Retina (tissue), 1 donor: ENCODE results near the gene FRAS1.

Source experiments
- DNase-seq: peaks from one replicate; pipeline ENCODE4 v3.0.0-alpha.2; 2016

The FRAS1 gene

DNA sequence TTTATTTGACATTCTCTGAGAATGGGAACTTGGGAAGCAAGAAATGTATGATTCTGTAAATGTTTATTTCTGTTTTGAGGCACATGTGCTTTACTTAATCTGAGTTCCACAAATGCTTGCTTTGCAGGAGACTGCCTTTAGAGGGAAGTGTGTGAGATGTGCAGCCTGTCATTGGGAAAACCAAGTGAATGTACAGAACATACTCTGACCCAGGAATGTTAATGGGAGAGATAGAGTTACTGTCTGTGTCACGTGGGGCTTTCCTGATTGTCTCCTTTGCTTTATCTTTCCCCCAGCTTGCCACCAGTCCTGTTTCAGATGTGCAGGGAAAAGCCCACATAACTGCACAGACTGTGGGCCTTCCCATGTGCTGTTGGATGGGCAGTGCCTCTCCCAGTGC is 275.9 kb downstream of the FRAS1 start:
- DNase-seq, result no peak

DNA sequence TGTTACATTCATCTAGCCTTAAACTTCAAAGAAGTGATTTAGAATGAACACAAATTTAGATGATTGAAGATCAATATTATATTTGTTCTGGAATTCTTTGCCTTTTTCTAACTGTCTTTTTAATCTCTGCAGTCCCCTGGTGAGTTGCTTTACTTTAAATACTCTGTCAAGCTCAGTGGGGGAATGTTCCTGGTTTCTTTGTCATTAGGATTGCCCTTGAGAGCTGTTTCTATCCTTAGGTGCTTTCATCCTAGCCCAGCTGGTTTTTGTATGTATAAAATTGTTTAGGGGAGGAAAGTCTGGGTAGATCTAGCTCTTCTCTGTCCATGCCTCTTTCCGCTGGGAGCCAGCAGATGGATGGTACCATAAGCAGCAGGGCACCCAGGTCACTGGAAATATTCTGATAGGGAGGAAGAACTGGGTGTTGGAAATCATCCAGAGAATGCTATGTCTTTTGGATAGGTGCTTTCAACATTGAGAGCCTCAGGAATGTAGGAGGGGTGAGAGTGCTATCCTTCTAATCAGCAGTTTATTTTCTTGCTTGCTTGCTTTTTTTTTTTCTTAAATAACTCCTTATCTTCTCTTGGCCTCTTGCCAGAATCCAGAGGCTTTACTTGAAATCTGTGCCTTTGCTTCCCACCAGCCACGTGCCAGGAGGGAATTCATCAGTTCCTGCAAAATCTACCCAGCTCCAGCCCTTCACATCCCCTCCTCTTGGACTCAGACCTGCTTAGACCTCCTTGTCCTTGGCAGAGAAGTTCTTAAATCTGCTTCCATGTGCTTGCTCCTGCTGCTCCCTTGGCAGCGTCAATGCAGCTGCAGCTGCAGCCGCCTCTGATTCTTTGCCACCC is 279.2 kb downstream of the FRAS1 start:
- no peak for DNase-seq

DNA sequence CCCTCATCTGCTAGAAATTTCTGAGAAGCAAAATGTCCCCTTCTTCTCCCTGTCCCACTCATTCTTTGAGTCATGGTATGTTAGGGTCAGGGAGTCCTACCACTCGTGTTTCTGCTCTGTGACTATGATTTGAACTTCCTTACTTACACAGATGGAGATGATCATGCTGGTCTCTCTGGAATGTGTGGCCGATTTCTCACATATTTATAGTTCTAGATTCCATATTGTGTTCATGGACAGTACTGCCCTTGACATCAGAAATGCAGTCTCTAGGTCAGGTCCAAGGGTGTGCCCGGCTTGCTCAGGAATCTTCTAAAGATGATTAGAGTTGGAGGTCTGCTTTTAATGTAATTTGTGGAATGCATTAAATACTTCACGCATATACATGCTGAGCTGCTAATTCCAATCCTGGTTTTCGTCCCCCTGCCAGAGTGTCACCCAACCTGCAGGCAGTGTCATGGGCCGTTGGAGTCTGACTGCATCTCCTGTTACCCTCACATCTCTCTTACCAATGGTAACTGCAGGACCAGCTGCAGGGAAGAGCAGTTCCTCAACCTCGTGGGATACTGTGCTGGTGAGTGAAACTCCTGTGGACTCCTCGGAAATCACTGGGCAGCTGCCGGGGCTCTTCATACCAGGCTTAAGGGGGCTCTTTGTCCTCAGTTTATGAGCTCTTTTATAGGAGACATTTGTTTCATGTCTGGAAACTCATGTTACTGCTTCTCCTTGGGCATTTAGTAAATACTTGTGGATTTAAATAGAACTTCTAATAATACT is 280.3 kb downstream of the FRAS1 start:
- no peak for DNase-seq

DNA sequence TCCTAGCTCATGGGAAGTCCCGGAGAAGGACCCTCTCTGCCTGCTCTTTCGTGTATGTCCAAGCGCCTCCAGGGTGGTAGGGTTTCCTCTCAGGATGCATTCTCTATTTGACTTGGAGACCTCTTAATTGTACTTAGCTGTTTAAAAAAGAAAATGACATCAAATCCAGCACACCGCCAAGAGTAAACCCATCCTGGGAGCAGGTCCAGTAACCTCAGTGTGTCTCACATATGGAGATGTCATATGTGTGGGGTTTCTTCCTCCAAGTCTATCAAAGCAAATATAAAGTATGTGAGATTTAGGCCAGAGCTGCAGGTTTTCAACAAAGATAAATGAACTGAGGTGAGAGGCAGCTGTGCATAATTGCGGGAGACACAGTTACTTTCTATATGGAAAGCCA is 285.0 kb downstream of the FRAS1 start:
- no peak for DNase-seq

DNA sequence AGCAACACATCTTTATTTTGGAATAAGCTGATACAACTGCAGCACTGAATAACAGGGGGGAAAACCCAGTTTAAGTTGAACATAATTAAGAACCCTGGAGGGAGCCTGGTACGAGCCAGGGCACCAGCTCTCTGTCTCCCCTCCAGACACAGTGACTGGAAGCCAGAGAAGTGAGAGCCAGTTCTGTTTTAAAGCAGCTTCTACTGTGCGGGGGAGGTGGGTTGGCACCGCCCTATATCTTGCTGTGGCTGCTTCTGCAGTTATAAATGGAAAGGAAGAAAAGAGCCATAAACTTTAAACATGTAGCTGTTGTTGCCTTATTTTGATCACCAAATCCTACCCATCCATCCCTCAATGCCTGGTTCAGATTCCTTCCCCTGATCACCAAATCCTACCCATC is 286.6 kb downstream of the FRAS1 start:
- DNase-seq, result no peak

DNA sequence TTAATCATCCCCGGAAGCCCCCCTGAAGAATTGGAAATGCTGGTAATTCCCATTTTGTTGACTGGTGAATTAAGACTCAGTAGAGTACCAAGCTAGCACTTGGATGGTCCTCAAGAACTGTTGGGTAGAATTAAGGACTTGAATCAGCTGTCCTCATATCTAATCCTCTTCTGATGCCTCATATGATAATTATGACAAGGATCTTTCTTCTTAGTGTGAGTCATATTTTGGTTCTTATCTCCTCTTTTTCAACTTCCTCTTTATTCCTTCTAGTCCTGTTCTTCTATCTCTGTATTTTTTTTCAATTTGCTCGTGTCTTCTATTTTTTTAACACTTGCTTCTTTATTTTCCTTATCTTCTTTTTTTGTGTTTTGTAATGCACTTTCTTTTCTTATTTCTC is 288.1 kb downstream of the FRAS1 start:
- DNase-seq, result no peak

DNA sequence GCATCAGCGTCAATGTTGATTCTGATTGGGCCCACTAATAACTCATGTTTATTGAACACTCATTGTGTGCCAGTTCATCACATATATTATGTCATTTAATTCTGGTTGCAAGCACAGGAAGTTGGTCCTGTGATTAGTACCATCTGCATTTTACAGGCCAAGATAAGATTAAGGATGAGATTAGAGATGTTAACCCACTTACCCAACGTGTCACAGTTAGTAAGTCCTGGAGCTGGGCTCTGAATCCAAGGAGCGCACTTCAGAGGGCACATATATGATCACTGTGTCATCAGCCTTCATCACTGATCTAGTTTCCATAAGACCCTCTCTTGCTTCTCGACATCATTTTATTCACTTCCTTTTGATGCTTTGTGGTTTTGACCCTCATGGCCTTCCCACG is 289.1 kb downstream of the FRAS1 start:
- DNase-seq, result no peak

DNA sequence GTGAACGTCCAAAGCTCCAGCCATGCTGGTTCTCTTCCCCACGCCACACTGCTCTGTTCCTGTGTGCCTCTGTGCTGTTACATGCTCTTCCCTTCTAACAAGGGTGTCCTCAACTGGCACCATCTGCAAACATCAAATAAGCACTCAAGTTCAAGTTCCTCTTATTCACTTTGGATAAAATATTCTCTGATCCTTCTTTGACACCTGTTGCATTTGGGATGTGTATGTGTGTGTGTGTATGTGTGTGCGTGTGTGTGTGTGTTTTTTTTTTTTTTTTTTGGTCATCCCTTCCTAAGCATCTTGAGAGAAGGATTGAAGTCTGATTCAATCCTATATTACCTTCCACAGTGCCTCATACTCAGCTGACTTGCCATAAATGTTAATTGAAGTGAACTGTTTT is 290.4 kb downstream of the FRAS1 start:
- no peak for DNase-seq

DNA sequence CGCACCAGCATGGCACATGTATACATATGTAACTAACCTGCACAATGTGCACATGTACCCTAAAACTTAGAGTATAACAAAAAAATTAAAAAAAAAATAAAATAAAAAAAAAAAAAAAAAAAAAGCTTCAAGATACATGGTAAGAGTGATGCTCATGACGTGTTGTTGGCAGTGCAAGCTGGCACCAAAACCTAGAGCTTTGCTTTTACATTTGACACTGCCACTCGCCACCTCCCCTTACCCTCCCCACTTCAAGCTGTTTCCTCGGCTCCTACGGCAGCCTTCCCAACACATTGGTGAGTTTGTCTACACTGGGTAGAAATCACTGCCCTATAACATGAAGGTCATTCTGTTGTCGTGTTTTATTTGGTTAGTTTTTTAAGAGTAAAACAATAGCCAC is 296.8 kb downstream of the FRAS1 start:
- DNase-seq, result no peak

DNA sequence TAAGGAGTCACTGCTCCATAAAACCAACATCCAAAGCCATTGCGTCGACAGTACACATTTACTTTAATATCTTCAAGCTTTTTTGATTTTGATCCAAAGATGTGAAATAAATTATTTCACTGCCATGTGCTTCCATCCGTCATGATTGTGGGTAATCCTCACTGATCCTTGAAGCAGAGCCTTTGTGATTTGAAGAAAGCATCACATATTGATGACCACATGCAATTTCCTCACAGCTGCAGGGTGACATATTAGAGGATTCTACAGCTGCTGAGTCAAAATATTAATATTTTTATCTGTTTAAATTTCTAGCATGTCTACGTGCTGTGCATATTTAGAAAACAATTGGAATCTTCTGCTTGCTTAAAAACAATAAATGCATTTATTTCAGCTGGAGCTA is 297.7 kb downstream of the FRAS1 start:
- DNase-seq, result no peak

DNA sequence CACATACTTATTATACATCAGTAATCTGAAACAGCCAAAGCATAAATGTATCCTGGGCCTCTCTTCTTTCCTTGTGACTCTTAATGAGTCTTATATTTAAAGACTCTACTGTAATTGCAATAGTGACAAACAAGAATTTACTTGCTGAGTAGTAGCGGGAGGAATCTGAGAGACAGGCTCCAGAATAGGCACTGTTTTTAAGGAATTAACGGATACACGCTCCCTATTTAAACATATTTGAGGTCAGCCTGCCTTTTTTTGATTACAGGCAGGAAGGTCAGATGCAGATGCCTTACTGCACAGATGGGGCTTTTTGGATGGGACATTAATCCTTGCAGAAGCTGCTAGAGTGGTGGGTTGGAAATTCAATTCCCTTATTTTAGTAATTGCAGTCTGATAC is 298.2 kb downstream of the FRAS1 start:
- DNase-seq, result no peak

DNA sequence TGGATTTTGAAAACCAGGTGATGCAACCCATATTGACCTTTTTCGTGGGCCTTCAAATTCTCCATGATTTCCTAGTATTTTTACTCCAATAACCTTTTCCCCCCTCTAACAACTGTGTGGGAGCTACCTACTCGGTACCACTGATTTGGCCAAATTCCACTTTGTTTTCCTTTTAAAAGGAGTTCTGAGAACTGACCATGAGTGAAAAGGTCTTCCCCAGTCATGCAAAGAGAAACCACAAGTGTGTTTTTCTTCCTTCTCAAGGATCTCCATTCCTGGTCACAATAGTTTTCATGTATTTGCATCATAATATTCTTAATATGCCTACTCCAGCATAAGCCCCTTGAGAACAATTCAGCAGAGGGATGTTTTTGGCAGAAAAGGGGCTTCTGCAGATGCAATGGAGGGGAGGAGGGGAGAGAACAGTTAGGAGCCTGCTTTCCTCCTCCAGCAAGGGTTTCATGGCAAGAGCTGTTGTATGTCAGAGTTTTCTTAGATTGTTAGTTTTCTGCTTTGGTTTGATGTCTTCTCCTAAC is 299.2 kb downstream of the FRAS1 start:
- DNase-seq, result no peak

DNA sequence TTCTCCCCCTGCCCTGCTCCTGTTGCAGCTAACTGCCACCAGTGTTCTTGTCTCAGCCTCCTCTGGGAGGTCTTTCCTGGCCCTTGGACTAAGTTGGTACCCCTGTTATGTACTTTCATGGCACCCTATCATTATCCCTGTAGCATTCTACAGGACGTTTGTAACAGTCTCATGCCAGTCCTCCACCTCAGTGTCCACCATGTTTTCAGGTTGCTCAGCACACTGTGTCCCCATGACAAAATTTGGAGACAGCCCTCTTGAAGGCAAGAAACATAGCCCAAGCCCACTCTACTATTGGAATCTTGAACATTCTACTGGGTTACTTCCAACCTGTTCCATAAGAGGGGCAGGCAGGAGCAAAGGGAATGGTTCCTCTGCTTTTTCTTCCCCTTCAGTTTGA is 300.0 kb downstream of the FRAS1 start:
- DNase-seq, result no peak

DNA sequence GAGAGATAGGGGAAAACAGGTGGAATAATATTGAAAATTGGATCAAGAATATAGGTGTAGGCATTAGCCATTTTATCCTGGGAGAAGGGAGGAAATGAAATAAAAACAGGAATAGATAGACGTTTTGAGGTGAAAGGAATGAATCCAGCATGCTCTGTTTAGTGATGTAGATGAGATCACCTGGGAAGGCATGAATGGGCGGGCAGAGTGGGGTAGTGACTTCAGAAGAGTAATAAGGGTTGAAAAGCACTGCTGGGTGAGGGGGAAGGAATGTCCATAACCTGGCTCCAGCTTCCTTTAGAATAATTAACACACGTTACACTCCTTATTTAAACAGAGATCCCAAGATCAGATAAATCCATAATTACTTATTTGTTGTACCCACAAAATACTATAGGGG is 303.3 kb downstream of the FRAS1 start:
- no peak for DNase-seq

DNA sequence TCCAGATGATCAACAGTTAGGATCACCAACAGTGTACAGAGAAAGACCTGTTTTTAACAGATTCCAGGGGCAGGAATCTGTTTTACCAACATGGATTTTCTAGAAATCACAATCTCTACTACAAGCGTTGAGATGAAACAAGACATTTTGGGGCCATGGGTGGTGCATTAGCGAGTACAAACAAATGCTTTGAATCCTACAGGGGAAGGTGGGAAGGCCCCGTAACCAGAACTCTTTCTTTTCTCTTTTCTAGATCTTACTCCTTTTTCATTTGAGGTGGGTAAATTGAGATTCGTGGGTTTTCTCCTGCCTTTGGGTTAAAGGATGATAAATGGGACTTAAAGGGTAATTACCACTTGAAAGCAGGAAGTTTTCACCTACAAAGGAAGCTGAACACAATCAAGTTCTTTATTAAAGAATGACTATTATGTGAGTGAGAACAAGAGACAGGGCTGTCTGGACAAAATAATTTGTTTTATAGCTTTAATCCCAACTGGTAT is 304.5 kb downstream of the FRAS1 start:
- DNase-seq, result no peak

DNA sequence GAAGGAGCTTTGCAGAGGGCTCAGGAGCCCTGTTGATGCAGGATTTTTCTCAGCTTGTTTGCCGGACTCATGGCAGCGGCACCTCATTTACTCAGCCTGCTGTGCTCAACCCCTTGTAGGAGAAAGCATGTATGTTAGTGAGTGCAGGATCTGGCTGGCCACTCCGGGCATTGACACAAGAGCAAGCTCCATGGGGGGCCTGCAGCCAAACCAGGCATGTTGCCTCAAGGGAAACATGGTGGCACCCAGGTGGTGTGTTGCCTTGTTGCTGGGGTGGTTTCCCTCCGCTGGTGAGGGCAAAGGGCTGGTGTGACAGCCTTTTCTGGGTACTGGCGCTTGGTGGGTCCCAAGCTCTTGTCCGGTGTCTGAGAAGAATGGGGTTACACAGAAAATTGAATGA is 305.2 kb downstream of the FRAS1 start:
- no peak for DNase-seq

DNA sequence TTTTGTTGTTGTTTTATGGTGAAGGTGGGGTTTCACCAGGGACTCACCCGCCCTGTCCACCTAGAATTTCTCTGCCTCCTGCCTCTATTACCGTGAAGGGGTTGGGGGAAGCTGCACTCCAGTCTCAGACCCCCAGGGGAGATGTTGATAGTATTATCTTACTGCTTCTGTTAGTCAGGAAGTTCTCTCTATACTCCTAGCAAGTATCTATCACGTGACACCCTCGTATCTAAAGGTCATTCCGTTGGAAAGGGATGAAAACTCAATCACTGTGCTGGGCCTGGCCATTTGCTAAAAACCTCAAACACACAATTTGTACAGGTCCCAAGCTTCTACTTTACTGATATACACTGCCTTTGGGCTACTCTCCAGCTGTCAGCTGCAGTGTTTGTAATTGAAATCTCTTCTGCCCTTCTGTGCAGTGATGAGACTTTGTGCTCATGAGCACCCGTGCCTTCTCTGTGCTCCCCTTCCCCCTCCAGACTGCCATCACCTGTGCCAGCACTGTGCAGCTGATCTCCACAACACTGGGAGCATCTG is 306.0 kb downstream of the FRAS1 start:
- no peak for DNase-seq

DNA sequence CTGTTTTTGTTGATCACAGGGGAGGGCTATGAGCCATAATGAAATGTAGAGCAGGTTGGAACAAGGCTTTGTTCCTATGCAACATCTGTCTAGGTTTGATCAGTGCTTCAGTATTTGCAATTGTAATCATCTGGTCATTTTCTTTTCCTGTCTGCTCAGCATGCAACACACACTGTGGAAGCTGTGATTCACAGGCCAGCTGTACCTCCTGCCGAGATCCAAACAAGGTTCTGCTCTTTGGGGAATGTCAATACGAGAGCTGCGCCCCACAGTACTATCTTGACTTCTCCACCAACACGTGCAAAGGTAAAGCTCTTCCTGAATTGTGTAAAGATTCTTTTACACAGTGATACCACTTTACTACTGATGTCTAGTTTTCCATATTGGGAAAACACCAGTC is 312.6 kb downstream of the FRAS1 start:
- no peak for DNase-seq

DNA sequence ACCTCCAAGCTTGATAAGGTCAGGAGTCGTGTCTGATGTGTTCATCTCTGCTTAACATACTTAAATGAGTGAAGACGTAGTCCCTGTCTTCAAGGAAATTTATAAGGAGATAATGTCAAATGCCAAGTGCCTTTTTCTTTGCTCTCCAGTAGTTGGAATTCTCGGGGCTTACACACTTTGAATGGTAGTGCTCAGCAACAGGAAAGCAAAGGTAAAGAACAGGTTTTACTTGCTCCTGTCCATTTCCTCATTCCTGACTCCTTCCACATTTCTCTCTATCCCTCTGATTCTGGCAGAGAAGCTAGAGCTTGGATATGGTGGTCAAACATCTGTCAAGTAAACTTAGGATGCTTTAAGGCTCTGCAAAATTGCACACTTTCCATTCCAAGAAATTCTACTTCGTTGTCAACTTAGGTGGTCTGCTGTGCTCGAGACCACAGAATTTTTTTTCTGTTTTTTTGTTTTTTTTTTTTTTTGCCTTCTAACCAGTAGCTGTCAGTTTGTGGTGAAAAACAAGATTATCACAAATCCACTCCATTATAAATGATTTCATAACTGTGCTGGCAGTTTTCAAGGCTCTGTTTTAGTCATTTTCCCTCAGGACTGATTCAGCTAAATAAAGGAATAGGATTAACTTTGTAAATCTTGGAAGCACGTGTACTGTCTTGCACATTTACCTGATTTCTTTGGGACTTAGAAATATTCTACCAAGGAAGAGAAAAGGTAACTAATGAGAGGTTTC is 313.7 kb downstream of the FRAS1 start:
- DNase-seq, result no peak

DNA sequence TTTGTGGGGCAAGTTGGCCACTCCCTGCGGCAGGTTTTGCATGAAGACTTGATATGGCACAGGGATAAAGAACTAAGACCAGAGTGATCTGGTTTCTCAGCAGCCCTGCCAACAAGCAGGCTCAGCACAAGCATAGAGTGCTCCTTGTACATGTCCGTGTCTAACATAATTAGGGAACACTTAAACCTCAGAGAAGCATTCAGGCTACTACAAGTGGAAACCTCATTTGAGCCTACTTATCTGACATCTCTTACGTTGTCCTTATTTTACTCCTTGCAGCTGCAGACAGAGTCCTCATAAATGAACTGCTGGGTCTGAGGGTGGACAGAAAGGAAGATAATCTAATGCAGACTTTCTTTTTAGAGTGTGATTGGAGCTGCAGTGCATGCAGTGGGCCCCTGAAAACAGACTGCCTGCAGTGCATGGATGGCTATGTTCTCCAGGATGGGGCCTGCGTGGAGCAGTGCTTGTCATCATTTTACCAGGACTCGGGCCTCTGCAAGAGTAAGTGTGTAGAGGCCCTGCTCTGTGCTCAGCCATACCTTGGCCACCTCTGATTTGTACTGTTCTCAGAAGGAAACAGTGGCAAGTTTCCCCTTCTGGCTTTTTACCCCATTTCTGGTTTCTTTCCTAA is 315.3 kb downstream of the FRAS1 start:
- no peak for DNase-seq

DNA sequence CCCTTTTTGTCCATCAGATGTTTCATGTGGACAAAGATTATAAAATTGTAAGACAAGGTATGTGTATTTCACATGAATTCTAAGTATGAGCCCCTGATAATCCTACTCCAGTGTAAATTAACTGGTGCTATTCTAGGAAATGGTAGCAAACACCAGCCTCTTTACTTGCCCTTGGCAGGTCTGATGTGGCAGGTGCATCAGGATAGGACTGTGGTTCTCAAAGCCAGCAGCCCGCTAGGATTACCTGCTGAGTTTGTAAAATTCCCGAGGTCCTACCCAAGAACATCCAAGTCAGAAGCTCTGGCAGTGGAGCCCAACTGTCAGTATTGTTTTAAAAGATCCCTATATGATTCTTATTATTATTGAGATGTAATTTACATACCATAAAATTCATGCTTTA is 320.4 kb downstream of the FRAS1 start:
- DNase-seq, result no peak

DNA sequence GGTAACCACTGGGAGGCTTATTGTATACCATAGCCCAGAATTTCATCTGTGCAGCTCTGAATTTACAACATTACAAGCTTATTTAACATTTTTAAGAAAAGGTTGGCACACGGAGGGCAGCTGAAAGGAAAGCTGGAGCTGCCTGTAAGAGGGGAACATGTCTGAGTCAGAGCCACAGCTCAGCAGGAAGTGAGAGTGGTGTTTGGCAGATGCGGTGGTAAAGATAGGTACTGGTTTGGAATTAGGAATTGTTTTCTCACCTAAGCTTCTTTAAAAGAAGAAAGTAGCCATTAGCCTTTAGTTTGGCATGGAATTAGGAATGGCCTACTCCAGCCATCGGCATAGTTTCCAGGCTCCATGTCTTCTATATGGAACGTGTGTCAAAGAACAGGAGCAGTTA is 321.9 kb downstream of the FRAS1 start:
- DNase-seq, result no peak
